Calu3 (cell line): ENCODE measurements around the gene HAO1. TPM values are rescaled to one million over a fixed set of nuclear protein-coding genes. Genes with fewer than 3 reads are reported as not detected.

Experiments used
- BruUV-seq: library from RNA; stranded (reverse); fragments of 400-500 nt; replicated peaks from 2 replicates; lab custom pipeline; 2021; lab: Mats Ljungman, UMichigan
- CTCF ChIA-PET: fragments of 300-600 bp; sonication (Branson Sonifier 250); formaldehyde crosslinking; loops from one replicate; lab custom pipeline; 2022; ENCODE audit warnings: antibody characterized with exemption; lab: Charles Lee
- DNase-seq: peaks from one replicate; pipeline ENCODE4 v3.0.0; 2022
- H3K27ac Mint-ChIP-seq: one replicate; pipeline ENCODE4 v1.8.0; 2022; ENCODE audit warnings: mixed read lengths; ENCODE audit not compliant: unreplicated experiment
- H3K27me3 Mint-ChIP-seq: one replicate; pipeline ENCODE4 v1.8.0; 2022; ENCODE audit warnings: mixed read lengths; ENCODE audit not compliant: unreplicated experiment
- H3K36me3 Mint-ChIP-seq: one replicate; pipeline ENCODE4 v1.8.0; 2022; ENCODE audit warnings: mild to moderate bottlenecking, moderate library complexity, mixed read lengths; ENCODE audit not compliant: insufficient read depth, unreplicated experiment
- H3K4me1 Mint-ChIP-seq: one replicate; pipeline ENCODE4 v1.8.0; 2022; ENCODE audit warnings: mild to moderate bottlenecking, low read depth, mixed read lengths; ENCODE audit not compliant: unreplicated experiment
- H3K4me3 Mint-ChIP-seq: one replicate; pipeline ENCODE4 v1.8.0; 2022; ENCODE audit warnings: mild to moderate bottlenecking, low read depth, moderate library complexity, mixed read lengths; ENCODE audit not compliant: unreplicated experiment
- H3K9me3 Mint-ChIP-seq: one replicate; pipeline ENCODE4 v1.8.0; 2022; ENCODE audit warnings: low read depth, mixed read lengths; ENCODE audit not compliant: unreplicated experiment
- intact Hi-C: fragments of 100-400 bp; cut with micrococcal nuclease; formaldehyde crosslinking; loops from one replicate; pipeline ENCODE4 v1.10.0; 2022; ENCODE audit not compliant: unreplicated experiment
- total RNA-seq: library from RNA; stranded (reverse); gene quantifications from 2 replicates; pipeline ENCODE4 v1.2.3, GENCODE V29; 2022
- TF ChIP-seq, protein P1 (sequence below): fragments of 200-600 bp; IDR thresholded peaks from one replicate; pipeline ENCODE4 v1.8.0; 2022; ENCODE audit warnings: antibody characterized with exemption; ENCODE audit not compliant: unreplicated experiment

The HAO1 gene
- total RNA-seq, 1 experiment from 2014 or later = not detected

GRCh38 chr20:7930343-7930742, 9.9 kb downstream of the HAO1 start:
- TF ChIP-seq, protein P1, sequence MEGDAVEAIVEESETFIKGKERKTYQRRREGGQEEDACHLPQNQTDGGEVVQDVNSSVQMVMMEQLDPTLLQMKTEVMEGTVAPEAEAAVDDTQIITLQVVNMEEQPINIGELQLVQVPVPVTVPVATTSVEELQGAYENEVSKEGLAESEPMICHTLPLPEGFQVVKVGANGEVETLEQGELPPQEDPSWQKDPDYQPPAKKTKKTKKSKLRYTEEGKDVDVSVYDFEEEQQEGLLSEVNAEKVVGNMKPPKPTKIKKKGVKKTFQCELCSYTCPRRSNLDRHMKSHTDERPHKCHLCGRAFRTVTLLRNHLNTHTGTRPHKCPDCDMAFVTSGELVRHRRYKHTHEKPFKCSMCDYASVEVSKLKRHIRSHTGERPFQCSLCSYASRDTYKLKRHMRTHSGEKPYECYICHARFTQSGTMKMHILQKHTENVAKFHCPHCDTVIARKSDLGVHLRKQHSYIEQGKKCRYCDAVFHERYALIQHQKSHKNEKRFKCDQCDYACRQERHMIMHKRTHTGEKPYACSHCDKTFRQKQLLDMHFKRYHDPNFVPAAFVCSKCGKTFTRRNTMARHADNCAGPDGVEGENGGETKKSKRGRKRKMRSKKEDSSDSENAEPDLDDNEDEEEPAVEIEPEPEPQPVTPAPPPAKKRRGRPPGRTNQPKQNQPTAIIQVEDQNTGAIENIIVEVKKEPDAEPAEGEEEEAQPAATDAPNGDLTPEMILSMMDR = no peak
- Mint-ChIP-seq H3K27me3 (no peaks in the 10 kb centered on the region), H3K4me3 (no peak overlapping the region), H3K36me3 (no peaks in the 10 kb centered on the region), H3K4me1 (no peaks in the 10 kb centered on the region), H3K9me3 (no peaks in the 10 kb centered on the region), H3K27ac (no peak overlapping the region)
- CTCF ChIA-PET = no interaction called here
- no TSS peak for BruUV-seq
- intact Hi-C loops = no loop called here
- no peak for DNase-seq

GRCh38 chr20:7926767-7927166, 13.5 kb downstream of the HAO1 start:
- CTCF ChIA-PET = no interaction called here
- DNase-seq = peak; percentile 12
- no peaks in the 10 kb centered on the region for H3K9me3 Mint-ChIP-seq
- TF ChIP-seq, protein P1 = no peak
- intact Hi-C loops = loop anchor here (10.0 kb wide), 1 partner anchor 812 kb away; no protein-coding TSS in a partner anchor
- no peaks in the 10 kb centered on the region for H3K36me3 Mint-ChIP-seq
- no peaks in the 10 kb centered on the region for H3K27me3 Mint-ChIP-seq
- H3K4me1 Mint-ChIP-seq = no peaks in the 10 kb centered on the region
- no peak overlapping the region for H3K27ac Mint-ChIP-seq
- BruUV-seq = no TSS peak
- no peak overlapping the region for H3K4me3 Mint-ChIP-seq

- CTCF ChIA-PET = no interaction called here
- no peak overlapping the region for H3K4me3 Mint-ChIP-seq
- intact Hi-C loops = loop anchor here (10.0 kb wide), 1 partner anchor 812 kb away; no protein-coding TSS in a partner anchor
- H3K27me3 Mint-ChIP-seq = no peaks in the 10 kb centered on the region
- no peaks in the 10 kb centered on the region for H3K4me1 Mint-ChIP-seq
- TF ChIP-seq, protein P1 = no peak
- no peak overlapping the region for H3K27ac Mint-ChIP-seq
- H3K9me3 Mint-ChIP-seq = no peaks in the 10 kb centered on the region
- BruUV-seq = no TSS peak
- DNase-seq = no peak
- no peaks in the 10 kb centered on the region for H3K36me3 Mint-ChIP-seq
Observed at GRCh38 chr20:7926323-7926722, 13.9 kb downstream of the HAO1 start.

DNA sequence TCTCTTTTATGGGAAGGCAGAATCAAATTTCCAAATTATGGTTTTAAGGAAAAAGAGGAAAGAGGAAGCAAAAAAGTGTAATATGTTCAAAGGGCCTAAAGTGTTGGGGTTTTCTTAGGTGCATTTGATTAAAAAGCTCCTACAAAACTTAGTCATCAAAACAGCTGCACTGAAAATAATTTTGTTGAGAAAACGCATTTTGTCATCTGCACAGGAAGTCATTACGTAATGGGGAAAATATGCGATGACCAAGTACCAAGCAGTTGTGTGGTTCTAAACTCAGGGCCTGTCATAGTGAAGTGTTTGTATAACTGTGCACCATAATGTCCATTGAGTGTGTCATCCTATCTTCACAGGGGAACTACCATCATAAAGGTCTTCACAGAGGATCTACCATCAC, 15.6 kb downstream of the HAO1 start:
- no peak for DNase-seq
- H3K27me3 Mint-ChIP-seq = no peaks in the 10 kb centered on the region
- no TSS peak for BruUV-seq
- H3K27ac Mint-ChIP-seq = no peak overlapping the region
- no peaks in the 10 kb centered on the region for H3K36me3 Mint-ChIP-seq
- TF ChIP-seq, protein P1 = no peak
- no peak overlapping the region for H3K4me3 Mint-ChIP-seq
- H3K9me3 Mint-ChIP-seq = peaks cover 2% of the 10 kb centered on the region
- H3K4me1 Mint-ChIP-seq = no peaks in the 10 kb centered on the region
- intact Hi-C loops = loop anchor here (10.0 kb wide), 1 partner anchor 810 kb away; no protein-coding TSS in a partner anchor
- CTCF ChIA-PET = no interaction called here
